GM19324 (cell line): ENCODE data around the gene PKN1.
"Not testable (repeated sequence)": the region's sequence is repeated elsewhere in the genome, so short reads cannot be mapped to it uniquely, and the experiment has no call there.

Source experiments
- ATAC-seq: cut with Tn5 transposase; IDR thresholded peaks from one replicate; pipeline ENCODE4 v1.9.1; 2021; ENCODE audit warnings: mild to moderate bottlenecking, moderate library complexity; ENCODE audit not compliant: unreplicated experiment, low FRiP score

The PKN1 gene

GRCh38 chr19:14432791-14433553 lies at the start of gene PKN1:
Gene PKN1 (plus strand): TSS chr19:14433306. CDS start chr19:14433522, 216 bp downstream.
- ATAC-seq = no peak

DNA sequence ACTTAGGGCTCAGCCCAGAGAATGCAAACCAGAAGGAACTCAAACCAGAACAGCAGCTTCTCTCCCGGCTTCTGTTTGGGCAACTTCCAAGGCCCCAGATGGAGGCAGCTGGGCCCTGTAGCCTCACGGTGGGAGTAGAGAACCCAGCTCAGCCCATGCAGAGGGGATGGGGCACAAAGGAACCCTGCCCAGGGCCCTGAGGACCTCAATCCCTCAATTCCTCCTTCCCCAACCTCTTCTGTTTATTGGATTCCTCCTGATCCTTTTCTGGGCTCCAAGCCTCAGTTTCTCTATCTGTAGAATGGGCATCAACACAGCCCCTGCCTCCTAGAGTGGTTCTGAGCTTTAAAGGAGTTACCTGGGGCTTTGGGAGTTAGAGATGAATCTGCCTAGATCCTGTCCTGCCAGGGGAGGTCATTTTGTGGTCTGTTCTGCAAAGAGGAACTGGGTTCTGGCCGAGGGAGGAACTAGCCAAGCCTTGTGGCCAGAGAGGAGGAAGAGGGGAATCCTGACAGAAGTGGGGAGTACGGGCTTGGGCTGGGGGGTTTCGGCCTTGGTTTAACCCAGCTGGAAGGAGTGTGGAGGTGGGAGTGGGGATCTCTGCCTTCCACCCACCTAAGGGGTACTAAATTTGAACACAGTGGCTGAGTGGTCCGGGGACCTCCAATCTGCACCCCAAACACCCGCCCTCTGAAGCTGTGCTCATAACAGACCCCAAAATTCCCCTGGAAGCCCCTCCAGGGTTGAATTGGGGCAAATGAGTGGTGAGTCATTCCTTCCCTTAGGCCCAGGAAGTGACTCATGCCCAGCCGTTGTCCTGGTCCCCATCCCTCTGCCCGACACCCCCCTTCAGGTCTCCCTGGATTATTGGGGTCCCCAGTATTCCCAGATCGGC lies 49.2 kb upstream of the PKN1 start:
- no peak for ATAC-seq

DNA sequence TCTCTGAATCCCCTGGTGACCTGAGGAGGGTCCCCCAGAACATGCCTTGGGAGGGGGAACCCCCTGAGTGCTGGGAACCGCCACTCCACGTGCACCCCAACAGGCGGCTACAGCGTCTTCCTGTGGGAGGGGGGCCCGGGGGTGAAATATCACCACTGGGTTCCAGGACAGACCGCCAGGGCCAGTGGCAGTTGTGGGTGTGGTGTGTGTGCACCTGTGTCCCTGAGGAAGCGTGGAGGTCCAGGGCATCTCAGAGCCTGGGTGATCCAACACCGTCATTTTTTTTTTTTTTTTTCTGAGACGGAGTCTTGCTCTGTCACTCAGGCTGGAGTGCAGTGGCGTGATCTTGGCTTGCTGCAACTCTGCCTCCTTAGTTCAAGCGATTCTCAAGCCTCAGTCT lies 47.6 kb upstream of the PKN1 start:
- ATAC-seq = no peak

DNA sequence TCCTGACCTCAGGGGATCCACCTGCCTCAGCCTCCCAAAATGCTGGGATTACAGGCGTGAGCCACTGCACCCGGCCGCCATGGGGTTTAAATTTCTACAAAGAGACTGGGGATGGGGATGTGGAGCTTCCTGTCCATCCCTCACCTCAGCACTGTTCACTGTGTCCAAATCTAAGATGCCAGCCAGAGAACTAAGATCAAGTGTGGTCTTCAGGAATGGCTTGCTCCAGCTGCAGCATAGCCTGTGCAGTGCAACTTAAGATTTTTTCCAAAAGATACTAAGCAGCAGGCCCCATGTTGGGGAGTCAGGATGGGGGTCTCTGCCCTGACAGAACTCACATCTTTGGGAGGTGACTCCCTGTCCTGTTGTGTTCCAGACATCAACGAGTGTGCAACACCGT lies 42.6 kb upstream of the PKN1 start:
- ATAC-seq = no peak

DNA sequence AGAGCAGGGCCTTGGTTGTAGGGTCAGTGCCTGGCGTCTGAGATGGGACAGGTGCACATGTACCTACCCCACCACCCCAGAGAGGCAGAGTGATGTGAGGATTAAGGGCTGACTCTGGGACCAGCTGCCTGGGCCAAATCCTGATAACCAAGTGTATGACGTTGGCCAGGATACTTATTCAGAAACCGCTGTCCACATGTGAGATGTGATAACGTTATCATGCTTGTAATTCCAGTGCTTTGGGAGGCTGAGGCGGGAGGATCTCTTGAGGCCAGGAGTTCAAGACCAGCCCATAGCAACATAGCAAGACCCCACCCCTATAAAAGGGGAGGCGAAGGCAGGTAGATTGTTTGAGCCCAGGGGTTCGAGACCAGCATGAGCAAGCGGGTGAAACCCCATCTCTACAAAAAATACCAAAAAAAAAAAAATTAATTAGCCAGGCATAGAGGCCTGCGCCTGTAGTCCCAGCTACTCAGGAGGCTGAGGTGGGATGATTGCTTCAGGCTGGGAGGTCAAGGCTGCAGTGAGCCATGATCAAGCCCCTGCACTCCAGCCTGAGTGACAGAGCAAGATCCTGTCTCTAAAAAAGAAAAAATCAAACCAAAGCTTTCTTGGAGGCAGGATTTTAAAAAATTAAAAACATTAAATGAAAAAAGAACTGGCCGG lies 41.8 kb upstream of the PKN1 start:
- no peak for ATAC-seq

- no peak for ATAC-seq
Observed at GRCh38 chr19:14393329-14393728, 39.8 kb upstream of the PKN1 start.

- no peak for ATAC-seq
Observed at GRCh38 chr19:14394167-14394566, 38.9 kb upstream of the PKN1 start.

GRCh38 chr19:14395262-14395661 lies 37.8 kb upstream of the PKN1 start:
- ATAC-seq = no peak

DNA sequence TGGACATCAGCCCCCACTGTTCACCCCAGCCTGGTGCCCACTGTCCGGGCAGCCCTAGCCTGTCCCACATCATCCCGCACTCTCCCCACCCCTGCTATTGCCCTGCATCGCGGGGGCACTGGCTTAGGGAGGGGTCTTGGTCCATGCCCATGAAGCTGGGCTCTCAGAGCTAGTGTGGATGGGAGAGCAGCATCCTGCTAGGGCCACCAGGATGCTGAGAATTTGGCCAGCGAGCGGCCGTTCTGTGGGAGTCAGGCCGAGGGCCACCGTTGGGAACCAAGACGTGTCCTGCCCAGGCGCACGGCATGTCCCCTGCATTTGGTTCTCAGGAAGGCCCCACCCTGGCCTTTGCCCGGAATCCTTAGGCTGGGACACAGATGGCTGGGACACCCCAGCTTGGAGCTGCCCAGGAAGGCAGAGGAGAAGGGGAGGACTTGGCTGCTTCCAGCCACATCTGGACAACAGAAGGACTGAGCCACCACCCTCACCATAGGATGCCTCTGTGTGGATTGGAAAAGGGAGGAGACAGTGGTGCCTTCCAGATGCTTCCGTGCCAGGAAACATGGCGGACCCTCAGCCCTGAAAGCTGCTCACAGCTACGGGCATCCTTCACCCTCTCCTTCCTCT lies 37.3 kb upstream of the PKN1 start:
- no peak for ATAC-seq

DNA sequence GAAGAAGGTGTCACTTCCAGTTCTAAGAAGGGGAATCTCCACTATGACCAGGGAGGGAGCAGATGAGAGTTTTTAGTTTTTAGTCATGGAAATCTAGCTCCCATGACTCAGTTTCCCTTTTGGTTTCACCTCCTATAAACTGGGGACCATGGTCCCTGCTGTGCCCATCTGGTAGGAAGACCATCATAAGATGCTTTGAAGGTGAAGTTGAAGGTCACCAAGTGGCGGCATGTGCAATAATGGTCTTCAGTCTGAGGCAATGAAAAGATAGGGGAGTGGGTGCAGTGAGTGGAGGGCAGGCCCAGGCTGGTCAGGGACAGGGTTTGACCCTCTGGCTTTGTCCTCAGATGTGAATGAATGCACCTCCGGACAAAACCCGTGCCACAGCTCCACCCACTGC lies 36.4 kb upstream of the PKN1 start:
- not testable (repeated sequence) for ATAC-seq

GRCh38 chr19:14397168-14397567 lies 35.9 kb upstream of the PKN1 start:
- ATAC-seq = not testable (repeated sequence)

DNA sequence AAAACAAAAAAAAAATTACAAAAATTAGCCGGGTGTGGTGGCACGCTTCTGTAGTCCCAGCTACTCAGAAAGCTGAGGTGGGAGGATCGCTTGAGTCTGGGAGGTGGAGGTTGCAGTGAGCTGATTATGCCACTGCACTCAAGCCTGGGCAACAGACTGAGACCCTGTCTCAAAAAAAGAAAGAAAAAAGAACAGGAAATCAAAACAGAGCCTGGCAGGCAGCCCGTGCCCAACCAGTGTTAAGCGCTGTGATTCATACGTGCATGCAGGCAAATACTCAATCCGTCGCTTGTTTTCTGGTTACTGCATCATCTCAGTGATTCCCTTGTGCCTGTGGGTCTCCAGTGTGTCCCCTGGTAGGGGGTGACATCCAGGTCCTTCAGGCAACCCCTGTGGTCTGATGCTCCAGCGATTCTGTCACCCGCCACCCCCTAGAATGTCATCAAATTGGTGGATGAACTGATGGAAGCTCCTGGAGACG lies 32.1 kb upstream of the PKN1 start:
- no peak for ATAC-seq

- no peak for ATAC-seq
Observed at GRCh38 chr19:14401468-14402195, 31.5 kb upstream of the PKN1 start.

- ATAC-seq = no peak
Observed at GRCh38 chr19:14402332-14403144, 30.6 kb upstream of the PKN1 start.

DNA sequence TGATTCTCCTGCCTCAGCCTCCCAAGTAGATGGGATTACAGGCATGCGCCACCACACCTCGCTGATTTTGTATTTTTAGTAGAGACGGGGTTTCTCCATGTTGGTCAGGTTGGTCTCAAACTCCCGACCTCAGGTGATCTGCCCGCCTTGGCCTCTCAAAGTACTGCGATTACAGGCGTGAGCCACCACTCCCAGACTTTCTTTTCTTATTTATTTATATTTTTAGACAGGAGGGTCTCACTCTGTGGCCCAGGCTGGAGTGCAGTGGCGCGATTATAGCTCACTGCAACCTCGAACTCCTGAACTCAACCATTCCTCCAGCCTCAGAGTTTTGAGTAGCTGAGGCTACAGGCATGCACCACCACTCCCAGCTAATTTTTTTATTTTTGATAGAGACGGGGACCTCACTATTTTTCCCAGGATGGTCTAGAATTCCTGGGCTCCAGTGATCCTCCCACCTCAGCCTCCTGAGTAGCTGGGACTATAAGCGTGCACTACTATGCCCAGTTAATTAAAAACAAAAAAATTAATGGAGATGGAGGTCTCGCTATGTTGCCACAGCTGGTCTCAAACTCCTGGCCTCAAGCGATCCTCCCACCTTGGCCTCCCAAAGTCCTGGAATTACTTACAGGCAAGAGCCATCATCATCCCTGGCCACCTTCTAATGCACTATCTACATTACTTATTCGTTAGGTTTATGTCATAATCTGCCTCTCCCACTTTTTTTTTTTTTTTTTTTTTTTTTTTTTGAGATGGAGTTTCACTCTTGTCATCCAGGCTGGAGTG lies 29.8 kb upstream of the PKN1 start:
- not testable (repeated sequence) for ATAC-seq

- no peak for ATAC-seq
Observed at GRCh38 chr19:14404312-14404711, 28.8 kb upstream of the PKN1 start.

GRCh38 chr19:14405380-14405757 lies 27.7 kb upstream of the PKN1 start:
- ATAC-seq = no peak
